Measurements from ENCODE around the gene DPPA5.
"Not testable (repeated sequence)": the region's sequence is repeated elsewhere in the genome, so short reads cannot be mapped to it uniquely, and the experiment has no call there.

The DPPA5 gene

GRCh38 chr6:73353636-73354593 is at the start of gene DPPA5:
TSS of gene DPPA5 (minus strand) at chr6:73354276. CDS start at chr6:73354225, 51 bp downstream.
- DNase-seq: no peak

- no peak for DNase-seq
Observed at GRCh38 chr6:73400656-73401055, 46.6 kb upstream of the DPPA5 start.

- DNase-seq: no peak
Observed at GRCh38 chr6:73395875-73396274, 41.8 kb upstream of the DPPA5 start.

GRCh38 chr6:73394577-73395354 is 40.7 kb upstream of the DPPA5 start, which contains the start of gene DDX43:
TSS of gene DDX43 (plus strand) at chr6:73394828. CDS start at chr6:73394906, 78 bp downstream.
- no peak for DNase-seq

GRCh38 chr6:73393278-73393677 is 39.2 kb upstream of the DPPA5 start:
- no peak for DNase-seq

GRCh38 chr6:73392188-73392587 is 38.1 kb upstream of the DPPA5 start:
- DNase-seq: not testable (repeated sequence)

GRCh38 chr6:73391675-73392074 is 37.6 kb upstream of the DPPA5 start:
- no peak for DNase-seq

GRCh38 chr6:73389854-73390253 is 35.8 kb upstream of the DPPA5 start:
- no peak for DNase-seq

- DNase-seq: peak; percentile 30 to 55
Observed at GRCh38 chr6:73388800-73389512, 34.9 kb upstream of the DPPA5 start.

- no peak for DNase-seq
Observed at GRCh38 chr6:73388433-73388799, 34.3 kb upstream of the DPPA5 start.

GRCh38 chr6:73382462-73383113 is 28.5 kb upstream of the DPPA5 start:
- no peak for DNase-seq

- not testable (repeated sequence) for DNase-seq
Observed at GRCh38 chr6:73381531-73381930, 27.5 kb upstream of the DPPA5 start.

- no peak for DNase-seq
Observed at GRCh38 chr6:73377225-73377624, 23.1 kb upstream of the DPPA5 start.

GRCh38 chr6:73375216-73375615 is 21.1 kb upstream of the DPPA5 start:
- DNase-seq: no peak

- DNase-seq: no peak
Observed at GRCh38 chr6:73372516-73372915, 18.4 kb upstream of the DPPA5 start.

GRCh38 chr6:73371984-73372383 is 17.9 kb upstream of the DPPA5 start:
- DNase-seq: no peak

GRCh38 chr6:73369563-73369962 is 15.5 kb upstream of the DPPA5 start, which contains the start of gene OOEP:
TSS of gene OOEP (minus strand) at chr6:73369897. CDS start at chr6:73369792, 105 bp downstream.
- no peak for DNase-seq

GRCh38 chr6:73369157-73369556 is 15.1 kb upstream of the DPPA5 start:
- no peak for DNase-seq

GRCh38 chr6:73368675-73369074 is 14.6 kb upstream of the DPPA5 start:
- DNase-seq: no peak

- no peak for DNase-seq
Observed at GRCh38 chr6:73367761-73368355, 13.8 kb upstream of the DPPA5 start.

GRCh38 chr6:73364549-73364948 is 10.5 kb upstream of the DPPA5 start:
- DNase-seq: no peak

GRCh38 chr6:73364121-73364520 is 10.0 kb upstream of the DPPA5 start:
- no peak for DNase-seq

All from stimulated activated CD4-positive, alpha-beta T cell treated with anti-CD3 and anti-CD28 coated beads, Interleukin-2, amount 100 ng/mL, for 48 hours (primary cell).